Neural progenitor cell (in vitro differentiated cells): ENCODE results near the gene SIX1. TPM values are rescaled to one million over a fixed set of nuclear protein-coding genes. Genes with fewer than 3 reads are reported as not detected.

Source experiments
- DNase-seq: peaks from one replicate; pipeline ENCODE4 v3.0.0-alpha.2; 2016; ENCODE audit warnings: low spot score
- H2AFZ ChIP-seq: fragments of 200-600 bp; sonication (generic); replicated peaks from 2 replicates; pipeline ENCODE4 v1.6.1; 2016; ENCODE audit warnings: antibody characterized with exemption
- H3F3A ChIP-seq: fragments of 200-600 bp; sonication (generic); 2 replicates; pipeline ENCODE4 v1.6.1; 2016; ENCODE audit warnings: antibody characterized with exemption, low read depth
- H3K27ac ChIP-seq: fragments of 200-600 bp; sonication (generic); 2 replicates; pipeline ENCODE4 v1.5.1; 2016; ENCODE audit warnings: mild to moderate bottlenecking
- H3K27me3 ChIP-seq: fragments of 200-600 bp; sonication (generic); 2 replicates; pipeline ENCODE4 v1.6.1; 2016; ENCODE audit warnings: mild to moderate bottlenecking, moderate library complexity
- H3K36me3 ChIP-seq: fragments of 200-600 bp; sonication (generic); 2 replicates; pipeline ENCODE4 v1.5.1; 2016
- H3K4me1 ChIP-seq: fragments of 200-600 bp; sonication (generic); 2 replicates; pipeline ENCODE4 v1.6.1; 2016; ENCODE audit warnings: mixed run types
- H3K4me2 ChIP-seq: fragments of 200-600 bp; sonication (generic); 2 replicates; pipeline ENCODE4 v1.6.1; 2016
- H3K4me3 ChIP-seq: fragments of 200-600 bp; sonication (generic); 2 replicates; pipeline ENCODE4 v1.5.1; 2016
- H3K79me2 ChIP-seq: fragments of 200-600 bp; sonication (generic); 2 replicates; pipeline ENCODE4 v1.6.1; 2016; ENCODE audit warnings: low read depth
- H3K9ac ChIP-seq: fragments of 200-600 bp; sonication (generic); 2 replicates; pipeline ENCODE4 v1.6.1; 2016
- H3K9me3 ChIP-seq: fragments of 200-600 bp; sonication (generic); 2 replicates; pipeline ENCODE4 v1.5.1; 2016; ENCODE audit warnings: low read depth
- H4K20me1 ChIP-seq: fragments of 200-600 bp; sonication (generic); 2 replicates; pipeline ENCODE4 v1.6.1; 2016; ENCODE audit warnings: low read depth
- H3K27ac Mint-ChIP-seq: 3 replicates; pipeline ENCODE4 v1.8.0; 2021; ENCODE audit warnings: mixed read lengths
- H3K27me3 Mint-ChIP-seq: 2 replicates; pipeline ENCODE4 v1.8.0; 2022; ENCODE audit warnings: low read depth, mild to moderate bottlenecking, inconsistent platforms, moderate library complexity, mixed read lengths; ENCODE audit not compliant: insufficient read depth
- H3K36me3 Mint-ChIP-seq: 3 replicates; pipeline ENCODE4 v1.8.0; 2021; ENCODE audit warnings: mixed read lengths
- H3K4me1 Mint-ChIP-seq: 3 replicates; pipeline ENCODE4 v1.8.0; 2021; ENCODE audit warnings: mixed read lengths
- H3K4me3 Mint-ChIP-seq: 3 replicates; pipeline ENCODE4 v1.8.0; 2021; ENCODE audit warnings: mild to moderate bottlenecking, moderate library complexity, mixed read lengths
- H3K9me3 Mint-ChIP-seq: 3 replicates; pipeline ENCODE4 v1.8.0; 2020; ENCODE audit warnings: mixed read lengths
- EZH2 ChIP-seq: fragments of 200-600 bp; sonication (generic); IDR thresholded peaks from 2 replicates; pipeline ENCODE4 v1.6.1; 2017; ENCODE audit warnings: antibody characterized with exemption, mild to moderate bottlenecking, moderate library complexity
- EZH2phosphoT487 ChIP-seq: fragments of 200-600 bp; sonication (generic); IDR thresholded peaks from 2 replicates; pipeline ENCODE4 v1.6.1; 2017; ENCODE audit warnings: antibody characterized with exemption
- total RNA-seq: library from RNA; depleted of rRNA; stranded (reverse); fragments of >200 nt; gene quantifications from 2 replicates; pipeline ENCODE4 v1.2.3, GENCODE V29; 2015; ENCODE audit warnings: low replicate concordance
- TF ChIP-seq, protein P1 (sequence below): fragments of 200-600 bp; sonication (generic); IDR thresholded peaks from 2 replicates; pipeline ENCODE4 v1.5.1; 2017; ENCODE audit warnings: antibody characterized with exemption, mild to moderate bottlenecking

SIX1 gene
- total RNA-seq, 1 donor from 2014 or later, result not detected

DNA sequence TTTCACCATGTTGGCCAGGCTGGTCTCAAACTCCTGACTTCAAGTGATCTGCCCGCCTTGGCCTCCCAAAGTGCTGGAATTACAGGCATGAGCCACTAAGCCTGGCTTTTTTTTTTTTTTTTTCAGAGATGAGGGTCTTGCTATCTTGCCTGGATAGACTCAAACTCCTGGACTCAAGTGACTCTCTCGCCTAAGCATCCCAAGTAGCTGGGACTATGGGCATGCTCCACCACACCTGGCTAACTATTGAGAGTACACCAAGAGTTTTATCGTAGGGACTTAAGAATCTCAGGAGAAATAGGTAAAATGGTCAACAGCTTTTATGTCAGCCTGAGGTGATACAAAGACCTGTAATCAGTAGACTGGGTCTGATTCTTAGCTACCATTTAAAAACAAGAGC, 31.2 kb upstream of the SIX1 start:
- H3K9me3 Mint-ChIP-seq, result peaks cover 8% of the 10 kb centered on the region
- Histone ChIP-seq H4K20me1 (no peaks in the 10 kb centered on the region), H3F3A (peaks cover 19% of the 10 kb centered on the region), H3K36me3 (no peaks in the 10 kb centered on the region), H3K27ac (no peak overlapping the region), H2AFZ (no peak overlapping the region), H3K4me2 (no peak overlapping the region), H3K9ac (no peak overlapping the region), H3K79me2 (no peaks in the 10 kb centered on the region), H3K4me1 (peaks cover 13% of the 10 kb centered on the region), H3K27me3 (no peaks in the 10 kb centered on the region), H3K4me3 (no peak overlapping the region), H3K9me3 (no peaks in the 10 kb centered on the region)
- H3K27ac Mint-ChIP-seq, result no peak overlapping the region
- peaks cover 9% of the 10 kb centered on the region for H3K4me1 Mint-ChIP-seq
- H3K4me3 Mint-ChIP-seq, result no peak overlapping the region
- H3K36me3 Mint-ChIP-seq, result no peaks in the 10 kb centered on the region
- no peak for TF ChIP-seq EZH2phosphoT487
- TF ChIP-seq, protein P1, sequence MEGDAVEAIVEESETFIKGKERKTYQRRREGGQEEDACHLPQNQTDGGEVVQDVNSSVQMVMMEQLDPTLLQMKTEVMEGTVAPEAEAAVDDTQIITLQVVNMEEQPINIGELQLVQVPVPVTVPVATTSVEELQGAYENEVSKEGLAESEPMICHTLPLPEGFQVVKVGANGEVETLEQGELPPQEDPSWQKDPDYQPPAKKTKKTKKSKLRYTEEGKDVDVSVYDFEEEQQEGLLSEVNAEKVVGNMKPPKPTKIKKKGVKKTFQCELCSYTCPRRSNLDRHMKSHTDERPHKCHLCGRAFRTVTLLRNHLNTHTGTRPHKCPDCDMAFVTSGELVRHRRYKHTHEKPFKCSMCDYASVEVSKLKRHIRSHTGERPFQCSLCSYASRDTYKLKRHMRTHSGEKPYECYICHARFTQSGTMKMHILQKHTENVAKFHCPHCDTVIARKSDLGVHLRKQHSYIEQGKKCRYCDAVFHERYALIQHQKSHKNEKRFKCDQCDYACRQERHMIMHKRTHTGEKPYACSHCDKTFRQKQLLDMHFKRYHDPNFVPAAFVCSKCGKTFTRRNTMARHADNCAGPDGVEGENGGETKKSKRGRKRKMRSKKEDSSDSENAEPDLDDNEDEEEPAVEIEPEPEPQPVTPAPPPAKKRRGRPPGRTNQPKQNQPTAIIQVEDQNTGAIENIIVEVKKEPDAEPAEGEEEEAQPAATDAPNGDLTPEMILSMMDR, result no peak
- TF ChIP-seq EZH2, result no peak
- H3K27me3 Mint-ChIP-seq, result no peaks in the 10 kb centered on the region
- no peak for DNase-seq

GRCh38 chr14:60679566-60680258, 30.4 kb upstream of the SIX1 start:
- Mint-ChIP-seq H3K4me1 (peaks cover 9% of the 10 kb centered on the region), H3K36me3 (no peaks in the 10 kb centered on the region), H3K4me3 (no peak overlapping the region), H3K9me3 (peaks cover 8% of the 10 kb centered on the region), H3K27ac (peak overlapping the region; percentile 43), H3K27me3 (no peaks in the 10 kb centered on the region)
- TF ChIP-seq EZH2phosphoT487 (no peak), EZH2 (no peak)
- TF ChIP-seq, protein P1, result no peak
- DNase-seq, result peak; percentile 59
- Histone ChIP-seq H3K36me3 (no peaks in the 10 kb centered on the region), H3K9ac (no peak overlapping the region), H3K79me2 (no peaks in the 10 kb centered on the region), H3K4me2 (peak overlapping the region; percentile 67), H3K27ac (no peak overlapping the region), H3K4me1 (peaks cover 13% of the 10 kb centered on the region), H3K9me3 (no peaks in the 10 kb centered on the region), H3K27me3 (no peaks in the 10 kb centered on the region), H3F3A (peaks cover 19% of the 10 kb centered on the region), H3K4me3 (no peak overlapping the region), H4K20me1 (no peaks in the 10 kb centered on the region), H2AFZ (peak overlapping the region; percentile 97)

- peaks cover 3% of the 10 kb centered on the region for H3K9me3 Mint-ChIP-seq
- H2AFZ ChIP-seq, result peak overlapping the region; percentile 34
- H3K4me1 ChIP-seq, result peaks cover 13% of the 10 kb centered on the region
- no peak overlapping the region for H3K4me3 Mint-ChIP-seq
- no peaks in the 10 kb centered on the region for H3K27me3 Mint-ChIP-seq
- no peaks in the 10 kb centered on the region for H3K36me3 Mint-ChIP-seq
- no peaks in the 10 kb centered on the region for H3K9me3 ChIP-seq
- H3K79me2 ChIP-seq, result no peaks in the 10 kb centered on the region
- H3K9ac ChIP-seq, result no peak overlapping the region
- no peaks in the 10 kb centered on the region for H3K36me3 ChIP-seq
- peak overlapping the region; percentile 50 for H3K27ac Mint-ChIP-seq
- no peak overlapping the region for H3K4me2 ChIP-seq
- H3F3A ChIP-seq, result peaks cover 15% of the 10 kb centered on the region
- TF ChIP-seq EZH2phosphoT487, result no peak
- no peak for TF ChIP-seq EZH2
- TF ChIP-seq, protein P1, result no peak
- H4K20me1 ChIP-seq, result no peaks in the 10 kb centered on the region
- no peaks in the 10 kb centered on the region for H3K27me3 ChIP-seq
- H3K27ac ChIP-seq, result no peak overlapping the region
- H3K4me3 ChIP-seq, result no peak overlapping the region
- DNase-seq, result no peak
- peaks cover 9% of the 10 kb centered on the region for H3K4me1 Mint-ChIP-seq
These were observed 28.4 kb upstream of the SIX1 start for GRCh38 chr14:60677701-60678100.
